Glutamatergic neuron (in vitro differentiated cells): Measurements from ENCODE around the gene FAM174A. TPM values are rescaled to one million over a fixed set of nuclear protein-coding genes. Genes with fewer than 3 reads are reported as not detected.

ENCODE experiments used
- DNase-seq: peaks from one replicate; pipeline ENCODE4 v3.0.0; 2022
- H3K27ac Mint-ChIP-seq: one replicate; pipeline ENCODE4 v1.8.0; 2020; ENCODE audit warnings: mild to moderate bottlenecking, mixed read lengths, inconsistent platforms; ENCODE audit not compliant: unreplicated experiment
- H3K27me3 Mint-ChIP-seq: one replicate; pipeline ENCODE4 v1.8.0; 2020; ENCODE audit warnings: mild to moderate bottlenecking, moderate library complexity, mixed read lengths, inconsistent platforms; ENCODE audit not compliant: unreplicated experiment
- H3K36me3 Mint-ChIP-seq: one replicate; pipeline ENCODE4 v1.8.0; 2020; ENCODE audit warnings: mild to moderate bottlenecking, mixed read lengths, inconsistent platforms; ENCODE audit not compliant: unreplicated experiment
- H3K4me1 Mint-ChIP-seq: one replicate; pipeline ENCODE4 v1.8.0; 2020; ENCODE audit warnings: mild to moderate bottlenecking, low read depth, mixed read lengths, inconsistent platforms; ENCODE audit not compliant: unreplicated experiment
- H3K4me3 Mint-ChIP-seq: one replicate; pipeline ENCODE4 v1.8.0; 2020; ENCODE audit warnings: mild to moderate bottlenecking, mixed read lengths, inconsistent platforms; ENCODE audit not compliant: unreplicated experiment
- H3K9me3 Mint-ChIP-seq: one replicate; pipeline ENCODE4 v1.8.0; 2020; ENCODE audit warnings: mild to moderate bottlenecking, moderate library complexity, mixed read lengths, inconsistent platforms; ENCODE audit not compliant: unreplicated experiment
- CTCF ChIP-seq: fragments of 200-600 bp; sonication (generic); IDR thresholded peaks from one replicate; pipeline ENCODE4 v1.5.0; 2021; ENCODE audit not compliant: partially characterized antibody, unreplicated experiment
- total RNA-seq: library from RNA; stranded (reverse); fragmentation: NEBNext Ultra II Directional; extraction: Animal tissue kit (Norgen Biotek cat#: 25700); gene quantifications from one replicate; pipeline ENCODE4 v1.2.1, GENCODE V29; 2021; ENCODE audit not compliant: unreplicated experiment

FAM174A gene
- total RNA-seq, 1 donor from 2014 or later: 16.5 TPM

- DNase-seq: no peak
- Mint-ChIP-seq H3K27ac (no peak overlapping the region), H3K36me3 (no peaks in the 10 kb centered on the region), H3K27me3 (no peaks in the 10 kb centered on the region), H3K9me3 (no peaks in the 10 kb centered on the region), H3K4me3 (no peak overlapping the region), H3K4me1 (no peaks in the 10 kb centered on the region)
- no peak for TF ChIP-seq CTCF
Measured at GRCh38 chr5:100614308-100614707, 79.1 kb downstream of the FAM174A start.

GRCh38 chr5:100615362-100615761 lies 80.2 kb downstream of the FAM174A start:
- H3K9me3 Mint-ChIP-seq: no peaks in the 10 kb centered on the region

GRCh38 chr5:100616291-100616690 lies 81.1 kb downstream of the FAM174A start:
- Mint-ChIP-seq H3K9me3 (no peaks in the 10 kb centered on the region), H3K4me1 (no peaks in the 10 kb centered on the region), H3K36me3 (no peaks in the 10 kb centered on the region), H3K27me3 (no peaks in the 10 kb centered on the region), H3K4me3 (no peak overlapping the region), H3K27ac (no peak overlapping the region)
- no peak for TF ChIP-seq CTCF
- no peak for DNase-seq

More at GRCh38 chr5:100615362-100615761, 80.2 kb downstream of the FAM174A start:
- DNase-seq: no peak
- no peaks in the 10 kb centered on the region for H3K4me1 Mint-ChIP-seq
- no peak overlapping the region for H3K27ac Mint-ChIP-seq
- no peaks in the 10 kb centered on the region for H3K36me3 Mint-ChIP-seq
- no peak overlapping the region for H3K4me3 Mint-ChIP-seq
- no peaks in the 10 kb centered on the region for H3K27me3 Mint-ChIP-seq
- no peak for TF ChIP-seq CTCF

- H3K27me3 Mint-ChIP-seq: no peaks in the 10 kb centered on the region
- no peaks in the 10 kb centered on the region for H3K36me3 Mint-ChIP-seq
- no peak overlapping the region for H3K27ac Mint-ChIP-seq
- no peak overlapping the region for H3K4me3 Mint-ChIP-seq
- H3K4me1 Mint-ChIP-seq: no peaks in the 10 kb centered on the region
- no peak for TF ChIP-seq CTCF
- no peaks in the 10 kb centered on the region for H3K9me3 Mint-ChIP-seq
- DNase-seq: no peak
Measured at GRCh38 chr5:100616981-100617380, 81.8 kb downstream of the FAM174A start.

- no peak for DNase-seq
- Mint-ChIP-seq H3K36me3 (no peaks in the 10 kb centered on the region), H3K27me3 (no peaks in the 10 kb centered on the region), H3K4me1 (no peaks in the 10 kb centered on the region), H3K4me3 (no peak overlapping the region), H3K9me3 (no peaks in the 10 kb centered on the region), H3K27ac (no peak overlapping the region)
- TF ChIP-seq CTCF: no peak
Measured at GRCh38 chr5:100623719-100624118, 88.5 kb downstream of the FAM174A start.
